IPS-NIHi11 (cell line): Measurements from ENCODE around the gene STXBP6.
"Not testable (repeated sequence)": the region's sequence is repeated elsewhere in the genome, so short reads cannot be mapped to it uniquely, and the experiment has no call there.

Experiments
- DNase-seq: peaks from one replicate; pipeline ENCODE4 v3.0.0; 2012; ENCODE audit warnings: mixed read lengths, low spot score

The STXBP6 gene

GRCh38 chr14:24801024-24801423 is 248.9 kb downstream of the STXBP6 start:
- no peak for DNase-seq

GRCh38 chr14:24798911-24799462 is 251.0 kb downstream of the STXBP6 start:
- no peak for DNase-seq

GRCh38 chr14:24795406-24795805 is 254.5 kb downstream of the STXBP6 start:
- no peak for DNase-seq

GRCh38 chr14:24794644-24795305 is 255.2 kb downstream of the STXBP6 start:
- DNase-seq: no peak

GRCh38 chr14:24790196-24790595 is 259.8 kb downstream of the STXBP6 start:
- DNase-seq: no peak

- no peak for DNase-seq
These were observed 260.5 kb downstream of the STXBP6 start for GRCh38 chr14:24789378-24789884.

GRCh38 chr14:24785698-24786097 is 264.2 kb downstream of the STXBP6 start:
- no peak for DNase-seq

- no peak for DNase-seq
These were observed 265.0 kb downstream of the STXBP6 start for GRCh38 chr14:24784981-24785380.

GRCh38 chr14:24783791-24784190 is 266.2 kb downstream of the STXBP6 start:
- DNase-seq: no peak

- DNase-seq: no peak
These were observed 269.7 kb downstream of the STXBP6 start for GRCh38 chr14:24780281-24780680.

- DNase-seq: no peak
These were observed 272.3 kb downstream of the STXBP6 start for GRCh38 chr14:24777678-24778077.

- DNase-seq: no peak
These were observed 274.0 kb downstream of the STXBP6 start for GRCh38 chr14:24775950-24776349.

- no peak for DNase-seq
These were observed 275.6 kb downstream of the STXBP6 start for GRCh38 chr14:24774187-24774915.

GRCh38 chr14:24773564-24773963 is 276.4 kb downstream of the STXBP6 start:
- not testable (repeated sequence) for DNase-seq

GRCh38 chr14:24766434-24766833 is 283.5 kb downstream of the STXBP6 start:
- DNase-seq: no peak

- DNase-seq: no peak
These were observed 288.8 kb downstream of the STXBP6 start for GRCh38 chr14:24761141-24761540.
